Measurements from ENCODE around the gene OPALIN. TPM values are rescaled to one million over a fixed set of nuclear protein-coding genes. Genes with fewer than 3 reads are reported as not detected.

OPALIN gene
- total and polyA plus RNA-seq, 9 of the 15 experiments (the other 6 are each of a cell fraction or from before 2014, with no cell fraction given), result not detected

DNA sequence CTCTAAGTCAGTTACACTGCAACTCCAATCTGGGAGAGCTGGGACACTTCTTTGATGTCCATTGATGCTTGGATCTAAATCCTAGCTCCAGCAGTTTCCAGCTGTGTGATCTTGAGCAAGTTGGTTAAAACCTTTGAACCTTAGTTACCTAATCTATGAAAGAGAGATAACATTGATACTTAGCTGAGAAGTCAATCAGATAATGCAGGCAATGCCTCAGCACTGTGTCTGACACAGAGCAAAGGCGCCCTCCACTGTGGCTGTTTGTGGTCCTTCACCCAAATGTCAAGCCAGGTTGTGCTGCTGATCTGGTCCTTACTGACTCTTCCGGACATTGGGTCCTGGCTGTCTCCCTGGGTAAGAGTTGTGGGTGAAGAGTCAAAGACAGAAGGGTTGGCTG lies 34.4 kb downstream of the OPALIN start:
- H4K20me1 ChIP-seq (replicated peaks; ENCODE audit: control insufficient read depth, insufficient read depth, low read length), result no peaks in the 10 kb centered on the region
- DNase-seq (ENCODE audit: extremely low read depth in 1 of 4, low spot score in 3 of 4) (no peak), ATAC-seq (no peak), FAIRE-seq (no peak)
- H3K27ac ChIP-seq (ENCODE audit: extremely low read depth, low read depth, low read length), result no peak overlapping the region
- peaks cover 0 to 8% of the 10 kb centered on the region in 2 experiments; a peak in 2 of 5 replicates for H3K27me3 ChIP-seq (ENCODE audit: control insufficient read depth in 2 of 2, insufficient read depth in 2 of 2, low read length in 2 of 2)
- no TSS peak for BruUV-seq (replicated peaks)
- in situ Hi-C loops (cut with MboI), result loop anchor here (10.0 kb wide), 1 partner anchor 310 kb away; no protein-coding TSS in a partner anchor
- no peak overlapping the region for H3K4me3 ChIP-seq
- intact Hi-C loops (cut with micrococcal nuclease), result no loop called here
- ChIA-PET CTCF (ENCODE audit: low intra/inter-chr PET ratio) (no interaction called here), POLR2A (no interaction called here)
- no peak for TF ChIP-seq RFX1 (IDR thresholded peaks at IDR 0.05)
- TF ChIP-seq SMAD1 (IDR thresholded peaks at IDR 0.05; ENCODE audit: low read depth, low read length, partially characterized antibody), result no peak
- TF ChIP-seq MCM3 (IDR thresholded peaks at IDR 0.05), result no peak
- TF ChIP-seq ZNF134 (CRISPR knock-in tag; conservative IDR thresholded peaks at IDR 0.05), result no peak
- TF ChIP-seq MAFK (IDR thresholded peaks at IDR 0.05; ENCODE audit: low read length), result no peak
- no peaks in the 10 kb centered on the region for H3K9me1 ChIP-seq (ENCODE audit: control insufficient read depth, insufficient read depth, low read length)
- no peak overlapping the region for H2AFZ ChIP-seq (ENCODE audit: low read depth, low read length)
- no peak overlapping the region for H3K9ac ChIP-seq (ENCODE audit: insufficient read depth in 1 of 2, low read depth in 2 of 2, low read length in 2 of 2)
- H3K79me2 ChIP-seq (ENCODE audit: control insufficient read depth, insufficient read depth, low read length), result no peaks in the 10 kb centered on the region
- WGBS (ENCODE audit: insufficient coverage, low coverage, missing lambda C conversion rate), result 0% methylated on average over 2 of the region's 2 CpGs
- no peaks in the 10 kb centered on the region for H3K36me3 ChIP-seq (ENCODE audit: control insufficient read depth, insufficient read depth, low read length)
- H3K4me1 ChIP-seq (replicated peaks in 1 of 2; ENCODE audit: control insufficient read depth in 2 of 2, insufficient read depth in 2 of 2, low read length in 2 of 2), result no peaks in the 10 kb centered on the region
- no peaks in the 10 kb centered on the region for H3K9me3 ChIP-seq (replicated peaks; ENCODE audit: control insufficient read depth, insufficient read depth, low read depth, low read length)
- no peak overlapping the region for H3K4me2 ChIP-seq (ENCODE audit: insufficient read depth, low read length)

DNA sequence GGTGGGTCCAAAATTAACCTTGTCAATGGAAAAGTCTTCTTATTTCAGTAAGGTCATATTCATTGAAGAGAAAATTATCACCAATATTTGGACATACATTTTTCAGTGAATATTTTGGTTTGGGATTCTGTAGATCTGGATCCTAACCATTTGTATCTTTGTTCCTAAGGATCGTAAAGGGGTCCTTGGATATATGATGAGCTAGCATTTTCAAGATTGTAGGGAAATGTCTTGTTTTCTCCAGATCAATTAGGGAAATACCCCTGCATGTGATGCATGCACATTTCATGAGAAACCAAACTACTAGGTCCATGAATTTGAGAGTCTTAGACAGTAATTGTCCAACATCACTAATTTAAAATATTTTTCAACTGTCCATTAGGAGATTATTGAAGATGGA lies 36.5 kb downstream of the OPALIN start:
- ChIA-PET POLR2A (no interaction called here), CTCF (ENCODE audit: low intra/inter-chr PET ratio) (no interaction called here)
- in situ Hi-C loops (cut with MboI), result loop anchor here (10.0 kb wide), 1 partner anchor 307 kb away; no protein-coding TSS in a partner anchor
- H3K79me2 ChIP-seq (ENCODE audit: control insufficient read depth, insufficient read depth, low read length), result no peaks in the 10 kb centered on the region
- no peaks in the 10 kb centered on the region for H3K9me1 ChIP-seq (ENCODE audit: control insufficient read depth, insufficient read depth, low read length)
- FAIRE-seq (no peak), DNase-seq (ENCODE audit: extremely low read depth in 1 of 4, low spot score in 3 of 4) (no peak), ATAC-seq (no peak)
- H3K4me2 ChIP-seq (ENCODE audit: insufficient read depth, low read length), result no peak overlapping the region
- no peaks in the 10 kb centered on the region for H4K20me1 ChIP-seq (replicated peaks; ENCODE audit: control insufficient read depth, insufficient read depth, low read length)
- WGBS (ENCODE audit: insufficient coverage, low coverage, missing lambda C conversion rate), result 0% methylated on average over 1 of the region's 1 CpG
- no peak overlapping the region for H3K9ac ChIP-seq (ENCODE audit: insufficient read depth in 1 of 2, low read depth in 2 of 2, low read length in 2 of 2)
- TF ChIP-seq MITF (IDR thresholded peaks at IDR 0.05), result no peak
- no peak for TF ChIP-seq HMG20B (CRISPR knock-in tag; IDR thresholded peaks at IDR 0.05)
- TF ChIP-seq MAFF (IDR thresholded peaks at IDR 0.05; ENCODE audit: low read length), result 0 out of 2 replicates have a peak, but pooled peaks have one; percentile 25
- TF ChIP-seq C11orf30 (IDR thresholded peaks at IDR 0.05; ENCODE audit: low read depth), result 0 out of 2 replicates have a peak, but pooled peaks have one; percentile 4
- no peak for TF ChIP-seq TARDBP (IDR thresholded peaks at IDR 0.05)
- TF ChIP-seq MBD2 (IDR thresholded peaks at IDR 0.05; ENCODE audit: borderline replicate concordance, low read depth), result no peak
- TF ChIP-seq ZNF316 (IDR thresholded peaks at IDR 0.05), result peak; percentile 42; the same call in 1 of the 2 replicates
- intact Hi-C loops (cut with micrococcal nuclease), result no loop called here
- H3K4me3 ChIP-seq, result no peak overlapping the region
- H3K27me3 ChIP-seq (ENCODE audit: control insufficient read depth in 2 of 2, insufficient read depth in 2 of 2, low read length in 2 of 2), result peaks cover 4 to 13% of the 10 kb centered on the region in 2 experiments; a peak in 3 of 5 replicates
- no peaks in the 10 kb centered on the region for H3K36me3 ChIP-seq (ENCODE audit: control insufficient read depth, insufficient read depth, low read length)
- no TSS peak for BruUV-seq (replicated peaks)
- H3K9me3 ChIP-seq (replicated peaks; ENCODE audit: control insufficient read depth, insufficient read depth, low read depth, low read length), result no peaks in the 10 kb centered on the region
- H3K4me1 ChIP-seq (replicated peaks in 1 of 2; ENCODE audit: control insufficient read depth in 2 of 2, insufficient read depth in 2 of 2, low read length in 2 of 2), result no peaks in the 10 kb centered on the region
- H2AFZ ChIP-seq (ENCODE audit: low read depth, low read length), result no peak overlapping the region
- H3K27ac ChIP-seq (ENCODE audit: extremely low read depth, low read depth, low read length), result no peak overlapping the region

Data from K562 (cell line).